ENCODE data around the gene IL23A. TPM values are rescaled to one million over a fixed set of nuclear protein-coding genes. Genes with fewer than 3 reads are reported as not detected.

The IL23A gene
- total and polyA plus RNA-seq, 2 of the 13 experiments (the other 11 are each of a cell fraction or from before 2014, with no cell fraction given): 0.33 to 0.35 TPM

DNA sequence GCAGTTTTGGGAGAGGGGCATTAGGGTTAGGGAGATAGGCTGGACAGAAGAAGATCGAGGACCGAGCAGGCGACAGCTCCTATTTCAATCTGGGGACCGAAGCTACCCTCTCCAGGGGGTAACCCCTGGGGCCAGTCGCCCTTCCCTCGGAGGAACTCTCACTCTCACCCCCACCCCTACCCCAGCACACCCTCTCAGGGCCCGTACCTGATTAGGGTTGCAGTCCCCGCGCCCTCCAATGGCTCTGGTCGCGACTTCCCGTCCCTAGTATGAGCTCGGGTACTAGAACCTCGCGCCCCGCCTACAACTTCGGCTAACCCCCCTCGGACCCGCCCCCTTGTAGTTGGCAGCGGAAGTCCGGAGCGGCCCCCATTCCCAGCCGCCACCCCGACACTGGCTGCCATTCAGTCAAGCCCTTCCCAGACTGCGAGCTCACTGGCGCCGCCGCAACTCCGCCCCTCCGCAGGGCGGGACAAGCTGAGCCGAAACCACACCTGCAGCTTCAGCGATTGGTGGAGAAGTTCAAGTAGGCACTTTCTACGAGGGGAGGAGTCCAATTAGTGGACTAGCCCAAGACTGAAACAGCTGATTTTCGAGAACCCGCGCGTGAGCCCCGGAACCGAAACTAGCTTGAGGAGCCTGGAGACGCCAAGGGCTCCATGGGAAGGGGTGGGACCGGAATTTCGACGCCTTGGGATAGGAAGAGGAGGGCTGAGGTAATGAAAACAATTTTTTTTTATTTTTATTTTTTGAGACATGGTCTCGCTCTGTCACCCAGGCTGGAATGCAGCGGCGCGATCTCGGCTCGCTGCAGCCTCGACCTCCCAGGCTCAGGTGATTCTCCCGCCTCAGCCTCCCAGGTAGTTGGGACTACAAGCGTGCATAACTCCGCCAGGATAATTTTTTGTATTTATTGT lies 21.4 kb downstream of the IL23A start, which contains the start of gene STAT2:
TSS of gene STAT2 (minus strand) at position 257 of the 917 bp plus-strand sequence. CDS start 3,536 bp downstream, outside the sequence.
- intact Hi-C loops (cut with micrococcal nuclease; ENCODE audit: unreplicated experiment) (loop anchor here (1.0 to 2.0 kb wide), 2 partner anchors 44 to 105 kb away; no protein-coding TSS in a partner anchor), in situ Hi-C loops (cut with HindIII; ENCODE audit: extremely low pct_ligation_motif_present, low pct_unique_long_range_greater_than_20kb) (no loop called here)
- H3K79me2 ChIP-seq (ENCODE audit: insufficient read depth, low read length): peaks cover 21% of the 10 kb centered on the region
- H3K4me2 ChIP-seq (ENCODE audit: low read depth, low read length): peak within 1 kb of the TSS; percentile 81
- H3K4me3 ChIP-seq (replicated peaks in 1 of 3; ENCODE audit: insufficient read depth in 1 of 3, low read depth in 2 of 3, low read length in 3 of 3): peak within 1 kb of the TSS; percentile 83 to 94 (median 87)
- ChIA-PET POLR2A (interaction anchor here (0.5 to 7.9 kb wide), 34 partner anchors 9 to 386 kb away, joined by 3 to 81 read pairs (median 5); partner anchors contain the start of genes CNPY2, COQ10A, ESYT1 and IL23A), CTCF (ENCODE audit: low intra/inter-chr PET ratio, low total read pairs) (no interaction called here)
- peak within 1 kb of the TSS; percentile 69 for H2AFZ ChIP-seq (ENCODE audit: low read length)
- no peaks in the 10 kb centered on the region for H3K27me3 ChIP-seq (ENCODE audit: control insufficient read depth in 1 of 2, insufficient read depth in 2 of 2, low read length in 2 of 2)
- DNase-seq (ENCODE audit: low spot score) (peak; percentile 98), ATAC-seq (peak; percentile 93), FAIRE-seq (peak; percentile 97)
- WGBS (ENCODE audit: low lambda C conversion rate): 1% methylated on average over 32 of the region's 54 CpGs
- H4K20me1 ChIP-seq (ENCODE audit: insufficient read depth, low read length): no peaks in the 10 kb centered on the region
- H3K4me1 ChIP-seq (ENCODE audit: insufficient read depth, low read length): peaks cover 72% of the 10 kb centered on the region
- H3K9ac ChIP-seq (ENCODE audit: insufficient read depth, low read depth, low read length): peak within 1 kb of the TSS; percentile 84
- H3K27ac ChIP-seq (ENCODE audit: extremely low read length, insufficient read depth, low read length): peak within 1 kb of the TSS; percentile 83
- no TSS peak for BruUV-seq (replicated peaks)
- H3K36me3 ChIP-seq (replicated peaks in 1 of 2; ENCODE audit: control insufficient read depth in 1 of 2, insufficient read depth in 2 of 2, low read length in 2 of 2): peaks cover 7 to 13% of the 10 kb centered on the region in 2 experiments
- H3K9me3 ChIP-seq (ENCODE audit: low read length): no peaks in the 10 kb centered on the region
- TF ChIP-seq, protein P1, sequence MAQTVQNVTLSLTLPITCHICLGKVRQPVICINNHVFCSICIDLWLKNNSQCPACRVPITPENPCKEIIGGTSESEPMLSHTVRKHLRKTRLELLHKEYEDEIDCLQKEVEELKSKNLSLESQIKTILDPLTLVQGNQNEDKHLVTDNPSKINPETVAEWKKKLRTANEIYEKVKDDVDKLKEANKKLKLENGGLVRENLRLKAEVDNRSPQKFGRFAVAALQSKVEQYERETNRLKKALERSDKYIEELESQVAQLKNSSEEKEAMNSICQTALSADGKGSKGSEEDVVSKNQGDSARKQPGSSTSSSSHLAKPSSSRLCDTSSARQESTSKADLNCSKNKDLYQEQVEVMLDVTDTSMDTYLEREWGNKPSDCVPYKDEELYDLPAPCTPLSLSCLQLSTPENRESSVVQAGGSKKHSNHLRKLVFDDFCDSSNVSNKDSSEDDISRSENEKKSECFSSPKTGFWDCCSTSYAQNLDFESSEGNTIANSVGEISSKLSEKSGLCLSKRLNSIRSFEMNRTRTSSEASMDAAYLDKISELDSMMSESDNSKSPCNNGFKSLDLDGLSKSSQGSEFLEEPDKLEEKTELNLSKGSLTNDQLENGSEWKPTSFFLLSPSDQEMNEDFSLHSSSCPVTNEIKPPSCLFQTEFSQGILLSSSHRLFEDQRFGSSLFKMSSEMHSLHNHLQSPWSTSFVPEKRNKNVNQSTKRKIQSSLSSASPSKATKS (CRISPR knock-in tag; IDR thresholded peaks at IDR 0.05): 0 out of 2 replicates have a peak, but pooled peaks have one; percentile 27
- peak; percentile 69; the same call in 1 of the 2 replicates for TF ChIP-seq GATAD1 (CRISPR knock-in tag; IDR thresholded peaks at IDR 0.05)
- TF ChIP-seq GLI4 (CRISPR knock-in tag; IDR thresholded peaks at IDR 0.05; ENCODE audit: borderline replicate concordance): no peak
- TF ChIP-seq ZFP1 (CRISPR knock-in tag; IDR thresholded peaks at IDR 0.05): 0 out of 2 replicates have a peak, but pooled peaks have one; percentile 15
- TF ChIP-seq ZNF101 (CRISPR knock-in tag; IDR thresholded peaks at IDR 0.05; ENCODE audit: borderline replicate concordance, low read depth): no peak
- TF ChIP-seq TBX2 (CRISPR knock-in tag; IDR thresholded peaks at IDR 0.05; ENCODE audit: borderline replicate concordance): peak; percentile 68; the same call in 1 of the 2 replicates
- TF ChIP-seq MEF2D (CRISPR knock-in tag; IDR thresholded peaks at IDR 0.05): peak; percentile 55; the same call in 1 of the 2 replicates
- peak; percentile 82 for TF ChIP-seq THAP11 (CRISPR knock-in tag; IDR thresholded peaks at IDR 0.05)
- TF ChIP-seq, protein P2, sequence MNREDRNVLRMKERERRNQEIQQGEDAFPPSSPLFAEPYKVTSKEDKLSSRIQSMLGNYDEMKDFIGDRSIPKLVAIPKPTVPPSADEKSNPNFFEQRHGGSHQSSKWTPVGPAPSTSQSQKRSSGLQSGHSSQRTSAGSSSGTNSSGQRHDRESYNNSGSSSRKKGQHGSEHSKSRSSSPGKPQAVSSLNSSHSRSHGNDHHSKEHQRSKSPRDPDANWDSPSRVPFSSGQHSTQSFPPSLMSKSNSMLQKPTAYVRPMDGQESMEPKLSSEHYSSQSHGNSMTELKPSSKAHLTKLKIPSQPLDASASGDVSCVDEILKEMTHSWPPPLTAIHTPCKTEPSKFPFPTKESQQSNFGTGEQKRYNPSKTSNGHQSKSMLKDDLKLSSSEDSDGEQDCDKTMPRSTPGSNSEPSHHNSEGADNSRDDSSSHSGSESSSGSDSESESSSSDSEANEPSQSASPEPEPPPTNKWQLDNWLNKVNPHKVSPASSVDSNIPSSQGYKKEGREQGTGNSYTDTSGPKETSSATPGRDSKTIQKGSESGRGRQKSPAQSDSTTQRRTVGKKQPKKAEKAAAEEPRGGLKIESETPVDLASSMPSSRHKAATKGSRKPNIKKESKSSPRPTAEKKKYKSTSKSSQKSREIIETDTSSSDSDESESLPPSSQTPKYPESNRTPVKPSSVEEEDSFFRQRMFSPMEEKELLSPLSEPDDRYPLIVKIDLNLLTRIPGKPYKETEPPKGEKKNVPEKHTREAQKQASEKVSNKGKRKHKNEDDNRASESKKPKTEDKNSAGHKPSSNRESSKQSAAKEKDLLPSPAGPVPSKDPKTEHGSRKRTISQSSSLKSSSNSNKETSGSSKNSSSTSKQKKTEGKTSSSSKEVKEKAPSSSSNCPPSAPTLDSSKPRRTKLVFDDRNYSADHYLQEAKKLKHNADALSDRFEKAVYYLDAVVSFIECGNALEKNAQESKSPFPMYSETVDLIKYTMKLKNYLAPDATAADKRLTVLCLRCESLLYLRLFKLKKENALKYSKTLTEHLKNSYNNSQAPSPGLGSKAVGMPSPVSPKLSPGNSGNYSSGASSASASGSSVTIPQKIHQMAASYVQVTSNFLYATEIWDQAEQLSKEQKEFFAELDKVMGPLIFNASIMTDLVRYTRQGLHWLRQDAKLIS (CRISPR knock-in tag; IDR thresholded peaks at IDR 0.05): no peak
- 0 out of 2 replicates have a peak, but pooled peaks have one; percentile 26 for TF ChIP-seq GFI1 (CRISPR knock-in tag; IDR thresholded peaks at IDR 0.05; ENCODE audit: borderline replicate concordance)
- 0 out of 2 replicates have a peak, but pooled peaks have one; percentile 29 for TF ChIP-seq ZFP82 (CRISPR knock-in tag; IDR thresholded peaks at IDR 0.05; ENCODE audit: borderline replicate concordance)
- TF ChIP-seq, protein P3, sequence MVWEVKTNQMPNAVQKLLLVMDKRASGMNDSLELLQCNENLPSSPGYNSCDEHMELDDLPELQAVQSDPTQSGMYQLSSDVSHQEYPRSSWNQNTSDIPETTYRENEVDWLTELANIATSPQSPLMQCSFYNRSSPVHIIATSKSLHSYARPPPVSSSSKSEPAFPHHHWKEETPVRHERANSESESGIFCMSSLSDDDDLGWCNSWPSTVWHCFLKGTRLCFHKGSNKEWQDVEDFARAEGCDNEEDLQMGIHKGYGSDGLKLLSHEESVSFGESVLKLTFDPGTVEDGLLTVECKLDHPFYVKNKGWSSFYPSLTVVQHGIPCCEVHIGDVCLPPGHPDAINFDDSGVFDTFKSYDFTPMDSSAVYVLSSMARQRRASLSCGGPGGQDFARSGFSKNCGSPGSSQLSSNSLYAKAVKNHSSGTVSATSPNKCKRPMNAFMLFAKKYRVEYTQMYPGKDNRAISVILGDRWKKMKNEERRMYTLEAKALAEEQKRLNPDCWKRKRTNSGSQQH (CRISPR knock-in tag; IDR thresholded peaks at IDR 0.05; ENCODE audit: low read depth): peak; percentile 42; the same call in 1 of the 2 replicates
- TF ChIP-seq, protein P4, sequence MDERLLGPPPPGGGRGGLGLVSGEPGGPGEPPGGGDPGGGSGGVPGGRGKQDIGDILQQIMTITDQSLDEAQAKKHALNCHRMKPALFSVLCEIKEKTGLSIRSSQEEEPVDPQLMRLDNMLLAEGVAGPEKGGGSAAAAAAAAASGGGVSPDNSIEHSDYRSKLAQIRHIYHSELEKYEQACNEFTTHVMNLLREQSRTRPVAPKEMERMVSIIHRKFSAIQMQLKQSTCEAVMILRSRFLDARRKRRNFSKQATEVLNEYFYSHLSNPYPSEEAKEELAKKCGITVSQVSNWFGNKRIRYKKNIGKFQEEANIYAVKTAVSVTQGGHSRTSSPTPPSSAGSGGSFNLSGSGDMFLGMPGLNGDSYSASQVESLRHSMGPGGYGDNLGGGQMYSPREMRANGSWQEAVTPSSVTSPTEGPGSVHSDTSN (CRISPR knock-in tag; IDR thresholded peaks at IDR 0.05): peak; percentile 53
- no peak for TF ChIP-seq BRD4 (CRISPR knock-in tag; IDR thresholded peaks at IDR 0.05)

Data from HepG2 (cell line).